ENCODE measurements around the gene VSIG1. TPM values are rescaled to one million over a fixed set of nuclear protein-coding genes. Genes with fewer than 3 reads are reported as not detected.
A peak's percentile ranks its signal among the peaks of the same experiment; 100 is the strongest.

VSIG1 gene
- total RNA-seq, 2 donors from 2014 or later = not detected

- Histone ChIP-seq H3K27ac (no peak overlapping the region), H3K4me3 (no peak overlapping the region), H3K4me1 (no peaks in the 10 kb centered on the region), H3K27me3 (no peaks in the 10 kb centered on the region), H3K36me3 (no peaks in the 10 kb centered on the region), H3K9me3 (peaks cover 0 to under 1% of the 10 kb centered on the region in 2 donors)
- no peak for DNase-seq (ENCODE audit: low spot score)
- no peak for TF ChIP-seq CTCF (IDR thresholded peaks at IDR 0.05)
Observed at GRCh38 chrX:108019382-108019875, 25.4 kb upstream of the VSIG1 start.

GRCh38 chrX:108020631-108021030, 24.2 kb upstream of the VSIG1 start:
- Histone ChIP-seq H3K36me3 (no peaks in the 10 kb centered on the region), H3K9me3 (no peaks in the 10 kb centered on the region), H3K27ac (no peak overlapping the region), H3K4me3 (no peak overlapping the region), H3K27me3 (no peaks in the 10 kb centered on the region), H3K4me1 (no peaks in the 10 kb centered on the region)
- no peak for DNase-seq (ENCODE audit: low spot score)
- peak; percentile 17 to 52 for TF ChIP-seq CTCF (IDR thresholded peaks at IDR 0.05)

- TF ChIP-seq CTCF (IDR thresholded peaks at IDR 0.05) = no peak
- H3K27me3 ChIP-seq = no peaks in the 10 kb centered on the region
- DNase-seq (ENCODE audit: low spot score) = no peak
- no peaks in the 10 kb centered on the region for H3K36me3 ChIP-seq
- no peak overlapping the region for H3K27ac ChIP-seq
- H3K9me3 ChIP-seq = no peaks in the 10 kb centered on the region
- H3K4me3 ChIP-seq = no peak overlapping the region
- no peaks in the 10 kb centered on the region for H3K4me1 ChIP-seq
Observed at GRCh38 chrX:108022491-108023089, 22.3 kb upstream of the VSIG1 start.

- Histone ChIP-seq H3K36me3 (no peaks in the 10 kb centered on the region), H3K4me3 (no peak overlapping the region), H3K27me3 (no peaks in the 10 kb centered on the region), H3K27ac (no peak overlapping the region), H3K9me3 (no peaks in the 10 kb centered on the region), H3K4me1 (no peaks in the 10 kb centered on the region)
- TF ChIP-seq CTCF (IDR thresholded peaks at IDR 0.05) = no peak
- no peak for DNase-seq (ENCODE audit: low spot score)
Observed at GRCh38 chrX:108025376-108025775, 19.5 kb upstream of the VSIG1 start.

- H3K4me1 ChIP-seq = no peaks in the 10 kb centered on the region
- no peaks in the 10 kb centered on the region for H3K27me3 ChIP-seq
- no peaks in the 10 kb centered on the region for H3K36me3 ChIP-seq
- DNase-seq (ENCODE audit: low spot score) = no peak
- no peak for TF ChIP-seq CTCF (IDR thresholded peaks at IDR 0.05)
- H3K27ac ChIP-seq = no peak overlapping the region
- H3K4me3 ChIP-seq = no peak overlapping the region
- no peaks in the 10 kb centered on the region for H3K9me3 ChIP-seq
Observed at GRCh38 chrX:108025954-108026600, 18.8 kb upstream of the VSIG1 start.

Measured in right atrium auricular region (tissue), 2 donors.